Suprapubic skin (tissue), 3 donors: ENCODE results near the gene DNPH1.

Experiments used
- CTCF ChIP-seq, 2 donors: fragments of 200-600 bp in 1 of 2; fragments of 450-650 bp in 1 of 2; sonication (generic) in 1 of 2; IDR thresholded peaks; one replicate each; pipeline ENCODE4 v1.5.1; 2016 to 2019; ENCODE audit warnings: antibody characterized with exemption in 2 of 2, mild to moderate bottlenecking in 1 of 2, moderate library complexity in 1 of 2
- POLR2A ChIP-seq, 2 donors: fragments of 450-650 bp; IDR thresholded peaks; one replicate each; pipeline ENCODE4 v1.6.1; 2017; ENCODE audit warnings: antibody characterized with exemption in 2 of 2, mild to moderate bottlenecking in 2 of 2, moderate library complexity in 2 of 2

GRCh38 chr6:43262000-43262779, 32.9 kb upstream of the DNPH1 start:
- TF ChIP-seq CTCF (IDR thresholded peaks at IDR 0.05) (no peak), POLR2A (IDR thresholded peaks at IDR 0.05) (no peak)
